CD14-positive monocyte (primary cell): Measurements from ENCODE around the gene ERFE. TPM values are rescaled to one million over a fixed set of nuclear protein-coding genes. Genes with fewer than 3 reads are reported as not detected.
A peak's percentile ranks its signal among the peaks of the same experiment; 100 is the strongest.

ENCODE experiments used
- DNase-seq, 3 donors: peaks; one replicate each; pipeline ENCODE4 v3.0.0-alpha.2; 2011 to 2022
- H2AFZ ChIP-seq: 2 replicates; pipeline ENCODE4 v1.6.0; 2012; ENCODE audit warnings: mild to moderate bottlenecking, low read depth, low read length, inconsistent platforms; ENCODE audit not compliant: insufficient read depth, poor library complexity, severe bottlenecking
- H3K27ac ChIP-seq, 2 donors: 1 replicate in 1 of 2; 2 replicates in 1 of 2; pipeline ENCODE4 v1.5.1; 2012 to 2013; ENCODE audit warnings: low read length in 2 of 2, control low read depth in 1 of 2, inconsistent platforms in 1 of 2, low read depth in 1 of 2, mild to moderate bottlenecking in 1 of 2
- H3K27me3 ChIP-seq, 2 donors: one replicate each; pipeline versions ENCODE4 v1.6.0 to v1.6.1; 2011 to 2013; ENCODE audit warnings: low read length in 2 of 2; ENCODE audit not compliant: control insufficient read depth in 2 of 2, insufficient read depth in 2 of 2
- H3K36me3 ChIP-seq, 2 donors: replicated peaks in 1 of 2; 1 replicate in 1 of 2; 2 replicates in 1 of 2; pipeline versions ENCODE4 v1.5.1 to v1.6.1; 2012 to 2013; ENCODE audit warnings: low read length in 2 of 2, control low read depth in 1 of 2, inconsistent platforms in 1 of 2, mild to moderate bottlenecking in 1 of 2; ENCODE audit not compliant: insufficient read depth in 2 of 2, control insufficient read depth in 1 of 2
- H3K4me1 ChIP-seq, 2 donors: 1 replicate in 1 of 2; 2 replicates in 1 of 2; pipeline versions ENCODE4 v1.5.1 to v1.6.1; 2012 to 2013; ENCODE audit warnings: low read length in 2 of 2, control low read depth in 1 of 2, inconsistent platforms in 1 of 2, mild to moderate bottlenecking in 1 of 2, moderate library complexity in 1 of 2; ENCODE audit not compliant: insufficient read depth in 2 of 2, control insufficient read depth in 1 of 2
- H3K4me2 ChIP-seq: replicated peaks from 2 replicates; pipeline ENCODE3; 2012; ENCODE audit warnings: low read length, moderate library complexity, mild to moderate bottlenecking; ENCODE audit not compliant: poor library complexity, severe bottlenecking; ENCODE audit errors: extremely low read depth
- H3K4me3 ChIP-seq, 3 experiments: fragments of 200-600 bp in 1 of 3; sonication (generic) in 1 of 3; replicated peaks in 1 of 3; 1 replicate in 2 of 3; 2 replicates in 1 of 3; pipeline ENCODE4 v1.5.1; 2011 to 2013; ENCODE audit warnings: low read length in 3 of 3, mild to moderate bottlenecking in 3 of 3, control low read depth in 2 of 3, low read depth in 2 of 3, inconsistent platforms in 1 of 3, moderate library complexity in 1 of 3
- H3K79me2 ChIP-seq: 2 replicates; pipeline ENCODE4 v1.6.0; 2012; ENCODE audit warnings: mild to moderate bottlenecking, control low read depth, inconsistent platforms, low read length, moderate library complexity; ENCODE audit not compliant: insufficient read depth
- H3K9ac ChIP-seq: 2 replicates; pipeline ENCODE4 v1.6.0; 2017; ENCODE audit warnings: low read length, mild to moderate bottlenecking; ENCODE audit not compliant: insufficient read depth, poor library complexity, severe bottlenecking
- H3K9me3 ChIP-seq, 2 donors: replicated peaks in 1 of 2; 1 replicate in 1 of 2; 2 replicates in 1 of 2; pipeline versions ENCODE4 v1.5.1 to v1.6.1; 2012 to 2013; ENCODE audit warnings: low read length in 2 of 2, control low read depth in 1 of 2; ENCODE audit not compliant: control insufficient read depth in 1 of 2, insufficient read depth in 1 of 2
- H4K20me1 ChIP-seq: 2 replicates; pipeline ENCODE4 v1.6.0; 2012; ENCODE audit warnings: mild to moderate bottlenecking, low read length, control low read depth, moderate library complexity; ENCODE audit not compliant: insufficient read depth
- H3K27ac Mint-ChIP-seq, 7 donors: one replicate each; pipeline ENCODE4 v1.8.0; 2020; ENCODE audit warnings: mild to moderate bottlenecking in 7 of 7, mixed read lengths in 7 of 7, moderate library complexity in 6 of 7, inconsistent platforms in 2 of 7
- H3K27me3 Mint-ChIP-seq, 3 donors: one replicate each; pipeline ENCODE4 v1.8.0; 2021 to 2022; ENCODE audit warnings: low read depth in 3 of 3, mild to moderate bottlenecking in 3 of 3, mixed read lengths in 3 of 3, moderate library complexity in 3 of 3, inconsistent platforms in 1 of 3
- H3K36me3 Mint-ChIP-seq, 2 donors: one replicate each; pipeline ENCODE4 v1.8.0; 2020; ENCODE audit warnings: mixed read lengths in 2 of 2, inconsistent platforms in 1 of 2, mild to moderate bottlenecking in 1 of 2
- H3K4me1 Mint-ChIP-seq: one replicate; pipeline ENCODE4 v1.8.0; 2020; ENCODE audit warnings: mild to moderate bottlenecking, mixed read lengths
- H3K4me3 Mint-ChIP-seq, 2 donors: one replicate each; pipeline ENCODE4 v1.8.0; 2020; ENCODE audit warnings: mild to moderate bottlenecking in 2 of 2, mixed read lengths in 2 of 2, moderate library complexity in 1 of 2
- H3K9me3 Mint-ChIP-seq, 7 donors: one replicate each; pipeline ENCODE4 v1.8.0; 2020 to 2022; ENCODE audit warnings: mixed read lengths in 7 of 7, mild to moderate bottlenecking in 6 of 7, moderate library complexity in 6 of 7, inconsistent platforms in 2 of 7
- CTCF ChIP-seq: fragments of 200-600 bp; IDR thresholded peaks from one replicate; pipeline ENCODE4 v1.8.0; 2022; ENCODE audit warnings: antibody characterized with exemption, mild to moderate bottlenecking
- WGBS: methylation state at CpG from one replicate; pipeline ENCODE4 v1.1.5; 2013; ENCODE audit warnings: missing lambda C conversion rate; ENCODE audit not compliant: insufficient coverage; 5-methylcytosine and 5-hydroxymethylcytosine counted together
- intact Hi-C, 2 donors: fragments of 100-400 bp; cut with micrococcal nuclease; formaldehyde crosslinking; loops; one replicate each; pipeline versions ENCODE4 v1.15.0 to v1.15.1; 2023
- polyA plus RNA-seq, 3 donors: library from polyadenylated mRNA; depleted of rRNA in 1 of 3; unstranded in 2 of 3; stranded (reverse) in 1 of 3; fragments of 300-500 nt in 2 of 3; fragments of >200 nt in 1 of 3; fragmentation: Illumina TruSeq in 2 of 3; gene quantifications; 1 replicate in 2 of 3; 2 replicates in 1 of 3; pipeline ENCODE4 v1.2.3, GENCODE V29; 2012 to 2021

ERFE gene
- polyA plus RNA-seq, 3 donors, result not detected

- Histone ChIP-seq H3K4me2 (no peak overlapping the region), H3K9ac (no peak overlapping the region), H3K4me3 (no peak overlapping the region), H3K27me3 (no peaks in the 10 kb centered on the region), H3K79me2 (no peaks in the 10 kb centered on the region), H3K9me3 (no peaks in the 10 kb centered on the region), H3K36me3 (peaks cover 74 to 91% of the 10 kb centered on the region in 2 donors), H2AFZ (no peak overlapping the region), H4K20me1 (no peaks in the 10 kb centered on the region), H3K4me1 (no peaks in the 10 kb centered on the region), H3K27ac (no peak overlapping the region)
- no peaks in the 10 kb centered on the region for H3K9me3 Mint-ChIP-seq
- no peak for TF ChIP-seq CTCF
- no peak overlapping the region for H3K4me3 Mint-ChIP-seq
- H3K27me3 Mint-ChIP-seq, result peaks cover 0 to 3% (median 1%) of the 10 kb centered on the region in 3 donors
- DNase-seq, result no peak
- WGBS, result 94% methylated on average over 3 of the region's 9 CpGs
- H3K27ac Mint-ChIP-seq, result no peak overlapping the region
- peaks cover 82 to 94% of the 10 kb centered on the region in 2 donors for H3K36me3 Mint-ChIP-seq
- peaks cover 7% of the 10 kb centered on the region for H3K4me1 Mint-ChIP-seq
- intact Hi-C loops, result no loop called here
Measured at GRCh38 chr2:238171575-238172187, 12.9 kb downstream of the ERFE start.

- H3K27ac ChIP-seq, result no peak overlapping the region
- Mint-ChIP-seq H3K36me3 (peaks cover 85 to 95% of the 10 kb centered on the region in 2 donors), H3K27me3 (peaks cover 0 to 3% (median 1%) of the 10 kb centered on the region in 3 donors), H3K27ac (peak overlapping the region in 4 of 7 donors; percentile 3 to 74 (median 34)), H3K4me3 (no peak overlapping the region), H3K4me1 (peaks cover 7% of the 10 kb centered on the region), H3K9me3 (no peaks in the 10 kb centered on the region)
- intact Hi-C loops, result no loop called here
- H3K4me2 ChIP-seq, result no peak overlapping the region
- H3K79me2 ChIP-seq, result no peaks in the 10 kb centered on the region
- H4K20me1 ChIP-seq, result no peaks in the 10 kb centered on the region
- TF ChIP-seq CTCF, result no peak
- no peak overlapping the region for H3K9ac ChIP-seq
- WGBS, result 96% methylated on average over 10 of the region's 14 CpGs
- DNase-seq, result no peak
- H3K36me3 ChIP-seq, result peaks cover 80 to 97% of the 10 kb centered on the region in 2 donors
- no peaks in the 10 kb centered on the region for H3K27me3 ChIP-seq
- no peak overlapping the region for H2AFZ ChIP-seq
- H3K4me1 ChIP-seq, result no peaks in the 10 kb centered on the region
- H3K9me3 ChIP-seq, result no peaks in the 10 kb centered on the region
- H3K4me3 ChIP-seq, result no peak overlapping the region
Measured at GRCh38 chr2:238172439-238172838, 13.7 kb downstream of the ERFE start.
